ENCODE data around the gene RB1. TPM values are rescaled to one million over a fixed set of nuclear protein-coding genes. Genes with fewer than 3 reads are reported as not detected.

RB1 gene
- total and polyA plus RNA-seq, 2 donors, result 30.2 to 52.3 TPM

DNA sequence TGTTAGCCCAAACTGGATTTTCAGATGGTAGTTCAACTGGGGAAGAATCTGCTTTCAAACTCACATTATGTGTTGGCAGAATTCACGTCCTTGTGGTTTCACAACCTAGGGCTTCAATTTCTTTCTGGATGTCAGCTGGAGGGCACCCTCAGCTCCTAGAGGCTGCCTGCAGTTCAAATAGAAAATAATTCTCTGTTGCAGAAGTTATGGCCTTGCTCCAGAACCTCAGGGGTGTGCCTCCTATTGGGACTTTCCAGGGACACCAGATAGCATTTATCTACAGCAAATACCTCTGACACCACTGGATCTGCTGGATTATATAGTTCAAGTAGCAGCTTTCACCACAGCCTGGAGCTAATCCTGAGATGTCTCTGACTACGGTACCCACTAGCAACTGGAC, 11.8 kb upstream of the RB1 start:
- 72% methylated on average over 2 of the region's 2 CpGs for WGBS
- DNase-seq (ENCODE audit: low read depth in 6 of 9, low spot score in 9 of 9), result peak in 1 of 9 donors; percentile 28
- Histone ChIP-seq H3K27ac (ENCODE audit: low read depth in 1 of 2, low read length in 1 of 2) (no peak overlapping the region), H3K9me3 (ENCODE audit: control insufficient read depth in 2 of 2, insufficient read depth in 1 of 2, low read length in 1 of 2) (no peaks in the 10 kb centered on the region), H3K4me1 (ENCODE audit: control insufficient read depth in 2 of 2, insufficient read depth in 2 of 2, low read length in 2 of 2) (peaks cover 6 to 18% of the 10 kb centered on the region in 2 donors), H3K36me3 (ENCODE audit: control insufficient read depth in 2 of 2, insufficient read depth in 2 of 2, low read length in 1 of 2) (no peaks in the 10 kb centered on the region), H3K27me3 (ENCODE audit: control insufficient read depth in 2 of 2, insufficient read depth in 1 of 2, low read length in 1 of 2) (no peaks in the 10 kb centered on the region), H3K4me3 (ENCODE audit: low read length in 2 of 2) (no peak overlapping the region)

DNA sequence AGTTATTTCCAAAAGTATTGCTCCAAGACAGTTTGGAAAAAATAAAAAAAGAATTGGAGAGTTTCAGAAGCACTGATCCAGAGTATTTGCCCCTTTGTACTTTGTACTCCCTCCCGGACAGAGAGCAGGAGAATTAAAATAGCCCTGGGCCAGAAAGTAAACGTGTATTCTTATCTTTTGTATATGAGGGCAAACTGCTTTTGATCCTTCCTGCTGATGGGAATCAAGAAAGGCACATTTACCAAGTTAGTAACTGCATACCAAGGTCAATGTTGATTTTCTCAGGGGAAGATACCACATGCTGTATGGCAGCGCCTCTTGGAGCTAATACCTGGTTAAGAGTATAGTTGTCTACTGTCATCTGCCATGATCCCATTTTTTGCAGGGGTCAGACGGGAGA, 10.9 kb upstream of the RB1 start:
- Histone ChIP-seq H3K27ac (ENCODE audit: low read depth in 1 of 2, low read length in 1 of 2) (no peak overlapping the region), H3K4me1 (ENCODE audit: control insufficient read depth in 2 of 2, insufficient read depth in 2 of 2, low read length in 2 of 2) (peaks cover 14 to 27% of the 10 kb centered on the region in 2 donors), H3K9me3 (ENCODE audit: control insufficient read depth in 2 of 2, insufficient read depth in 1 of 2, low read length in 1 of 2) (no peaks in the 10 kb centered on the region), H3K4me3 (ENCODE audit: low read length in 2 of 2) (no peak overlapping the region), H3K27me3 (ENCODE audit: control insufficient read depth in 2 of 2, insufficient read depth in 1 of 2, low read length in 1 of 2) (no peaks in the 10 kb centered on the region), H3K36me3 (ENCODE audit: control insufficient read depth in 2 of 2, insufficient read depth in 2 of 2, low read length in 1 of 2) (no peaks in the 10 kb centered on the region)
- 98% methylated on average over 4 of the region's 4 CpGs for WGBS
- no peak for DNase-seq (ENCODE audit: low read depth in 6 of 9, low spot score in 9 of 9)

DNA sequence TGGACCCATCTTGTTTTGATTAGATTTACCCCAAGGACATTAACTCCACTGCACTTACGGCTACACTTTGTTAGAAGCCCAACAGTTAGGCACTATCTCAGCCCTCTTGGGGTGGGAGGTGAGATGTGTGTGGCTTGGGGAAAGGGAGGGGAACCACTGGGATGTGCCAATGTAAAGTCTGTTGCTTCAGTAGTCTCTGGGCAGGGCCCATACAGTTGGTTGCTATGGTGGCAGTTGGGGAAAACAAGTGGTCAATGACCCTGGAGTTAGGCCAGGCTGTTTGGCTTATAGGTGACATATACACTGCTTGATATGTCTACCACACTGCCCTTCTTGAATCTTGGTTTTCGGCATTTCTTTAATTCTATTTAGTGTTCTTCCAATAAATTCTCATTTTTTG, 8.9 kb upstream of the RB1 start:
- Histone ChIP-seq H3K36me3 (ENCODE audit: control insufficient read depth in 2 of 2, insufficient read depth in 2 of 2, low read length in 1 of 2) (no peaks in the 10 kb centered on the region), H3K4me1 (ENCODE audit: control insufficient read depth in 2 of 2, insufficient read depth in 2 of 2, low read length in 2 of 2) (peaks cover 14 to 30% of the 10 kb centered on the region in 2 donors), H3K9me3 (ENCODE audit: control insufficient read depth in 2 of 2, insufficient read depth in 1 of 2, low read length in 1 of 2) (no peaks in the 10 kb centered on the region), H3K4me3 (ENCODE audit: low read length in 2 of 2) (no peak overlapping the region), H3K27ac (ENCODE audit: low read depth in 1 of 2, low read length in 1 of 2) (no peak overlapping the region), H3K27me3 (ENCODE audit: control insufficient read depth in 2 of 2, insufficient read depth in 1 of 2, low read length in 1 of 2) (no peaks in the 10 kb centered on the region)
- no peak for DNase-seq (ENCODE audit: low read depth in 6 of 9, low spot score in 9 of 9)
- over 99% methylated on average over 2 of the region's 2 CpGs for WGBS

DNA sequence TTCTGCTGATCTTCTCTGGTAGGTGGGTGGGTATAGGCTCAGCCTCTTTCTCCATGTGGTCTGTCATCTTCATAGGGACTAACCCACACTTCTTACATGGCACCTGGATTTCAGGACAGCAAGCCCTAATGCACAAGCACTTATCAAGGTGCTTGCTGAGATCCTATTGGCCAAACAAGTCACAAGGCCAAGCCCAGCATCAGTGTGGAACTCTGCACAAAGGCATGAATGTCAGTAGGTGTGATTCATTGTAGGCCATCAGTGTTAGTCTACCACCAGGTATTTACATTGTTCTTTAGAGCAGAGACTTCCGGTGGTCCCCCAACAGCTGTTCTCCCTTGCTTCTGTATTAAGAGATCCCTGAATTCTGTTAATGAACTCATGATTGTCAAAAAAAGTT, 8.3 kb upstream of the RB1 start:
- no peak for DNase-seq (ENCODE audit: low read depth in 6 of 9, low spot score in 9 of 9)
- 98% methylated on average over 1 of the region's 1 CpG for WGBS
- Histone ChIP-seq H3K4me1 (ENCODE audit: control insufficient read depth in 2 of 2, insufficient read depth in 2 of 2, low read length in 2 of 2) (peaks cover 14 to 30% of the 10 kb centered on the region in 2 donors), H3K27me3 (ENCODE audit: control insufficient read depth in 2 of 2, insufficient read depth in 1 of 2, low read length in 1 of 2) (no peaks in the 10 kb centered on the region), H3K4me3 (ENCODE audit: low read length in 2 of 2) (no peak overlapping the region), H3K9me3 (ENCODE audit: control insufficient read depth in 2 of 2, insufficient read depth in 1 of 2, low read length in 1 of 2) (no peaks in the 10 kb centered on the region), H3K36me3 (ENCODE audit: control insufficient read depth in 2 of 2, insufficient read depth in 2 of 2, low read length in 1 of 2) (no peaks in the 10 kb centered on the region), H3K27ac (ENCODE audit: low read depth in 1 of 2, low read length in 1 of 2) (no peak overlapping the region)

DNA sequence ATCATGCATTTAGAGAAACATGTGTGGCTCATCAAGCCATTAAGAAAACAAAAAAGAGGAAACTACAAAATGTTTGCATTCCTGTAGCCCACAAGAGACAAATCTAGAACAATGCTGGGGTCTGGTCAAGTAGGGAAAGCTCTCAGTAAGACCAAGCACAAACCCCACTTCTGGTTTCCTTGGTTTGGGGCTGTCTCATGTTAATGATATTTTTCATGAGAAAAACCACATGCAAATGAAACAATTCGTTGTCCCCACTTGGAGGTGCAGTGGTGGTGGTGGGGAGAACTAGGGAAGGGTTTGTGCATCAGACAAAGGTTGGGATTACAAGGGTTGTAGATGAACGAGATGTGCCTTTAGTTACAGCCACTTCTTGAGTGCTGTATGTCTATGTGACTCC, 7.0 kb upstream of the RB1 start:
- 40% methylated on average over 2 of the region's 2 CpGs for WGBS
- Histone ChIP-seq H3K9me3 (ENCODE audit: control insufficient read depth in 2 of 2, insufficient read depth in 1 of 2, low read length in 1 of 2) (no peaks in the 10 kb centered on the region), H3K4me3 (ENCODE audit: low read length in 2 of 2) (no peak overlapping the region), H3K27ac (ENCODE audit: low read depth in 1 of 2, low read length in 1 of 2) (peak overlapping the region in 1 of 2 donors; percentile 83), H3K36me3 (ENCODE audit: control insufficient read depth in 2 of 2, insufficient read depth in 2 of 2, low read length in 1 of 2) (no peaks in the 10 kb centered on the region), H3K4me1 (ENCODE audit: control insufficient read depth in 2 of 2, insufficient read depth in 2 of 2, low read length in 2 of 2) (peaks cover 14 to 30% of the 10 kb centered on the region in 2 donors), H3K27me3 (ENCODE audit: control insufficient read depth in 2 of 2, insufficient read depth in 1 of 2, low read length in 1 of 2) (no peaks in the 10 kb centered on the region)
- no peak for DNase-seq (ENCODE audit: low read depth in 6 of 9, low spot score in 9 of 9)

DNA sequence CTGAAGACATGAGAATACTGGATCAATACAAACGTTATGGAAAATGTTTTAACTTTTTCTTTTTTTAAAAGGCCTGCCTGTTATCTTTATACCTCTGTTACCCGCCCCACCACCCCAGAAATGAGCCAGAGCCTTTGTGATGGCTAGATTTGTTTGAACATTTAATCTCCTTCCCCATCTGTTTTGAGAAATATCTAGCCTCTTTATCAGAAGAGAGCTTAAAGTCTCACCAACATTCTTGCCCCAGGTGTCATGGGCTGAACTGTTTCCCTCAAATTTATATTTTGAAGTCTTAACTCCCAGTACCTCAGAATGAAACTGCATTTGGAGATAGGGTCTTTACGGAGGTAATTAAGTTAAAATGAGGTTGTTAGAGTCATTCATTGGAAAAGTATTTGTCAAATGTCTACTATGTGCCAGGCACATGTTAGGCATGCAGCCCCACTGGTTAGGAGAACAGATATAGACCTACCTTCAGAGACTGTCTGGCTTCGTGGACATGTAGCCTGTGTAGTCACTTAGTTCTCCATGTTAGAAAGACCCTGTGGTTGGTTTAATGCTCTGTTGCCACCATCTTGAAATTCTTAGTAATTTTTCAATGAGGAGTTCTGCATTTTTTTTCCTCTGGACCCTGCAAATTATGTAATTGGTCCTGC, 6.3 kb upstream of the RB1 start:
- no peaks in the 10 kb centered on the region for H3K9me3 ChIP-seq (ENCODE audit: control insufficient read depth in 2 of 2, insufficient read depth in 1 of 2, low read length in 1 of 2)
- H3K27ac ChIP-seq (ENCODE audit: low read depth in 1 of 2, low read length in 1 of 2), result peak overlapping the region; percentile 61 to 83
- DNase-seq (ENCODE audit: low read depth in 6 of 9, low spot score in 9 of 9), result peak in 1 of 9 donors; percentile 59
- 25% methylated on average over 4 of the region's 4 CpGs for WGBS
- peaks cover 14 to 26% of the 10 kb centered on the region in 2 donors for H3K4me1 ChIP-seq (ENCODE audit: control insufficient read depth in 2 of 2, insufficient read depth in 2 of 2, low read length in 2 of 2)
- no peak overlapping the region for H3K4me3 ChIP-seq (ENCODE audit: low read length in 2 of 2)
- H3K27me3 ChIP-seq (ENCODE audit: control insufficient read depth in 2 of 2, insufficient read depth in 1 of 2, low read length in 1 of 2), result no peaks in the 10 kb centered on the region
- no peaks in the 10 kb centered on the region for H3K36me3 ChIP-seq (ENCODE audit: control insufficient read depth in 2 of 2, insufficient read depth in 2 of 2, low read length in 1 of 2)

DNA sequence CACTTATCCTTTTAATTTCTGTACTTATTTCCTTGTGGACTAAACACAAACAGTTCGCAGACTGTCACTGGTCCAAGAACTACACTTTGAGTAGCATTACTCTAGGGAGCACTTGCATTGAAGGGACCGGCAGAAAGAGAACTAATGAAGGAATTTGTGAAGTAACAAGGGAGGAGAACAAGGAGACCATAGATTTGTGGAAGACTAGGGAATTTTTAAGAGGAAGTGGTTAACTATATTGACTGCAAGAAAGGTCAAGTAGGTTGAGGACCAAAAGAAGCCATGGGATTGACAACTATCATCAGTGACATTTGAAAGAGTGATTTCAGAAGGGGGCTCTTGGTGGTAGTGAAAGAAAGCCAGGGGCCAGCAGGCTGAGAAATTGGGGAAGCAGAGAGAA, 4.0 kb upstream of the RB1 start:
- Histone ChIP-seq H3K4me3 (ENCODE audit: low read length in 2 of 2) (no peak overlapping the region), H3K27me3 (ENCODE audit: control insufficient read depth in 2 of 2, insufficient read depth in 1 of 2, low read length in 1 of 2) (no peaks in the 10 kb centered on the region), H3K4me1 (ENCODE audit: control insufficient read depth in 2 of 2, insufficient read depth in 2 of 2, low read length in 2 of 2) (peaks cover 17 to 31% of the 10 kb centered on the region in 2 donors), H3K9me3 (ENCODE audit: control insufficient read depth in 2 of 2, insufficient read depth in 1 of 2, low read length in 1 of 2) (no peaks in the 10 kb centered on the region), H3K27ac (ENCODE audit: low read depth in 1 of 2, low read length in 1 of 2) (no peak overlapping the region), H3K36me3 (ENCODE audit: control insufficient read depth in 2 of 2, insufficient read depth in 2 of 2, low read length in 1 of 2) (no peaks in the 10 kb centered on the region)
- over 99% methylated on average over 2 of the region's 2 CpGs for WGBS
- DNase-seq (ENCODE audit: low read depth in 6 of 9, low spot score in 9 of 9), result no peak

DNA sequence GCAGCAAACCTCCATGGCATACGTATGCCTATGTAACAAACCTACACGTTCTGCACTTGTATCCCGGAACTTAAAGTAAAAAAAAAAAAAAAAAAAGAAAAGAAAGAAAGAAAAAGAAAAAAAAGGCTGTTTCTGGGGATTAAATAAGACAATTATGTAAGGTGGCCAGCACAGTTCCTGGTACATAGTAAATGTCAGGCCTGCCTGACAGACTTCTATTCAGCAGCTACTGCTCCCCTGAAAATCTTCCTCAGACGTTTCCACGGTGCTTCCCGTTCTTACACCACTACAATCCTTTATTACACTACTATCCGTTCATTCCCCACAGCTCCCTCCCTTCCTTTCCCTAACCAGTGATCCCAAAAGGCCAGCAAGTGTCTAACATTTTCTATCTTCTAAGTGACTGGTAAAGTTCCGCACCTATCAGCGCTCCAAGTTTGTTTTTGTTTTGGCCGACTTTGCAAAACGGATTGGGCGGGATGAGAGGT, 636 bp upstream of the RB1 start:
- peak overlapping the region; percentile 96 to 98 for H3K27ac ChIP-seq (ENCODE audit: low read depth in 1 of 2, low read length in 1 of 2)

DNA sequence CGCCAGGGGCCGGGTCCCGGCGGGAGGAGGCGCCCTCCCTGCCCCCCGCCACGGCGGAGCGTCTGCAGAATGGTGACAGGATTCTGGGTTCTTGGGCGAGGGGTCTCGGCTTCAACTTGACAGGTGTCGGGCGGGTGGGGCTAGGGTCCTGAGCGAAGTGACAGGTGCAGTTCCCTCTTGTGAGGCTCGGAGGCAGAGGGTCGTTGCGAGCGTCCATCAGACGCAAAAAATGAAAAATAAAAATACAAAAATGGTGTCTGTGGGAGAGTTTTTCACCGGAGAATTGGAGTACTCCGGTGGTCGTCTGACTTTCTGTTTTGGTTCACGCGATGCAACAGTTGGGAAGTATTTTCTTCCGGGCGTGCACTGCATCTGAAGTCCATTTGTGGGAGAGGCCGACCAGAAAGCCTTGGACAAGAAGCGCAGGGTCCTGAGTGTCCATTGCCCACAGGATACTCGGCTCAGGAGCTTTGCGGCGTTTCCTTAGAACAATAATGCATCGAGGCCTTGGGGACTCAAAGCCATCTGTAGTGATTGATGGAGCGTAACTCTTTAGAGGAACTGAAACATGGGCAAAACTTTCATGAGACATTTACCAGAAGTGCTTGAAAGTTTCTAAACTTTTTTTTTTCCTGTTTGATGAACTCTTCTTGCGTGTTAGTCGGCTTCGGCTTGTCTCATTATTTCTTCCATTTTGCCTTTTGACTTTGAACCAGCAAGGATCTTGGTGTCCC, 759 bp downstream of the RB1 start:
- Histone ChIP-seq H3K27ac (ENCODE audit: low read depth in 1 of 2, low read length in 1 of 2) (peak overlapping the region; percentile 96 to 98), H3K9me3 (ENCODE audit: control insufficient read depth in 2 of 2, insufficient read depth in 1 of 2, low read length in 1 of 2) (no peaks in the 10 kb centered on the region), H3K4me3 (ENCODE audit: low read length in 2 of 2) (peak overlapping the region; percentile 77 to 94), H3K4me1 (ENCODE audit: control insufficient read depth in 2 of 2, insufficient read depth in 2 of 2, low read length in 2 of 2) (peaks cover 16 to 17% of the 10 kb centered on the region in 2 donors), H3K36me3 (ENCODE audit: control insufficient read depth in 2 of 2, insufficient read depth in 2 of 2, low read length in 1 of 2) (peaks cover 0 to 10% of the 10 kb centered on the region in 2 donors), H3K27me3 (ENCODE audit: control insufficient read depth in 2 of 2, insufficient read depth in 1 of 2, low read length in 1 of 2) (no peaks in the 10 kb centered on the region)
- under 1% methylated on average over 36 of the region's 36 CpGs for WGBS
- peak in 5 of 9 donors; percentile 37 to 79 (median 54) for DNase-seq (ENCODE audit: low read depth in 6 of 9, low spot score in 9 of 9)

More for the DNA sequence above, 636 bp upstream of the RB1 start:
- H3K27me3 ChIP-seq (ENCODE audit: control insufficient read depth in 2 of 2, insufficient read depth in 1 of 2, low read length in 1 of 2), result no peaks in the 10 kb centered on the region
- no peaks in the 10 kb centered on the region for H3K9me3 ChIP-seq (ENCODE audit: control insufficient read depth in 2 of 2, insufficient read depth in 1 of 2, low read length in 1 of 2)
- 23% methylated on average over 12 of the region's 12 CpGs for WGBS
- peaks cover 16 to 17% of the 10 kb centered on the region in 2 donors for H3K4me1 ChIP-seq (ENCODE audit: control insufficient read depth in 2 of 2, insufficient read depth in 2 of 2, low read length in 2 of 2)
- DNase-seq (ENCODE audit: low read depth in 6 of 9, low spot score in 9 of 9), result peak in 3 of 9 donors; percentile 42 to 81 (median 56)
- peak overlapping the region; percentile 77 to 94 for H3K4me3 ChIP-seq (ENCODE audit: low read length in 2 of 2)
- peaks cover 0 to 6% of the 10 kb centered on the region in 2 donors for H3K36me3 ChIP-seq (ENCODE audit: control insufficient read depth in 2 of 2, insufficient read depth in 2 of 2, low read length in 1 of 2)

Data from thymus (tissue), 11 donors.